Activated CD4-positive, alpha-beta memory T cell treated with anti-CD3 and anti-CD28 coated beads, Interleukin-2, amount 10 ng/mL, durations not matched to agents 7 days and 5 days (primary cell): ENCODE results near the gene ETS1. TPM values are rescaled to one million over a fixed set of nuclear protein-coding genes. Genes with fewer than 3 reads are reported as not detected.

Experiments
- CTCF ChIA-PET: fragments of 350-600 bp; sonication (Branson Sonifier 250); formaldehyde crosslinking; loops from one replicate; lab custom pipeline; 2021; ENCODE audit warnings: antibody characterized with exemption, inconsistent platforms; lab: Charles Lee
- POLR2A ChIA-PET: fragments of 350-600 bp; sonication (Branson Sonifier 250); formaldehyde crosslinking; loops from one replicate; lab custom pipeline; 2021; ENCODE audit warnings: antibody characterized with exemption; lab: Charles Lee
- DNase-seq: peaks from one replicate; pipeline ENCODE4 v3.0.0-alpha.2; 2020
- H3K27ac Mint-ChIP-seq: one replicate; pipeline ENCODE4 v1.8.0; 2021; ENCODE audit warnings: mild to moderate bottlenecking, mixed read lengths
- H3K27me3 Mint-ChIP-seq: one replicate; pipeline ENCODE4 v1.8.0; 2021; ENCODE audit warnings: mixed read lengths
- H3K36me3 Mint-ChIP-seq: one replicate; pipeline ENCODE4 v1.8.0; 2021; ENCODE audit warnings: low read depth, mixed read lengths
- H3K4me1 Mint-ChIP-seq: one replicate; pipeline ENCODE4 v1.8.0; 2021; ENCODE audit warnings: mixed read lengths
- H3K4me3 Mint-ChIP-seq: one replicate; pipeline ENCODE4 v1.8.0; 2021; ENCODE audit warnings: mild to moderate bottlenecking, mixed read lengths
- H3K9me3 Mint-ChIP-seq: one replicate; pipeline ENCODE4 v1.8.0; 2021; ENCODE audit warnings: mixed read lengths
- total RNA-seq, 2 experiments: library from RNA; stranded (reverse); gene quantifications; one replicate each; pipeline ENCODE4 v1.2.3, GENCODE V29; 2021

ETS1 gene
- total RNA-seq, 2 experiments from 2014 or later, result 572 to 584 TPM

- no peak for DNase-seq
- H3K27me3 Mint-ChIP-seq, result no peaks in the 10 kb centered on the region
- CTCF ChIA-PET, result interaction anchor here (1.0 to 9.9 kb wide), 4 partner anchors 9 to 165 kb away, joined by 3 to 63 read pairs (median 3); no protein-coding TSS in a partner anchor
These were observed 99.4 kb downstream of the ETS1 start for GRCh38 chr11:128487978-128488377.

GRCh38 chr11:128484172-128484571 is 103.2 kb downstream of the ETS1 start:
- H3K36me3 Mint-ChIP-seq, result peaks cover 97% of the 10 kb centered on the region
- peak overlapping the region; percentile 92 for H3K27ac Mint-ChIP-seq
- POLR2A ChIA-PET, result interaction anchor here (0.8 to 17.8 kb wide), 11 partner anchors 9 to 235 kb away, joined by 3 to 1025 read pairs (median 5); no protein-coding TSS in a partner anchor
- CTCF ChIA-PET, result interaction anchor here (0.7 to 9.9 kb wide), 13 partner anchors 9 to 347 kb away, joined by 3 to 63 read pairs (median 7); no protein-coding TSS in a partner anchor
- peak overlapping the region; percentile 67 for H3K4me3 Mint-ChIP-seq
- no peaks in the 10 kb centered on the region for H3K27me3 Mint-ChIP-seq
- H3K9me3 Mint-ChIP-seq, result no peaks in the 10 kb centered on the region
- DNase-seq, result no peak
- H3K4me1 Mint-ChIP-seq, result peaks cover 96% of the 10 kb centered on the region

More at GRCh38 chr11:128487978-128488377, 99.4 kb downstream of the ETS1 start:
- Mint-ChIP-seq H3K4me1 (peaks cover 95% of the 10 kb centered on the region), H3K27ac (peak overlapping the region; percentile 87), H3K36me3 (peaks cover 96% of the 10 kb centered on the region), H3K4me3 (peak overlapping the region; percentile 29), H3K9me3 (no peaks in the 10 kb centered on the region)
- POLR2A ChIA-PET, result interaction anchor here (0.7 to 17.8 kb wide), 6 partner anchors 8 to 199 kb away, joined by 3 to 1025 read pairs (median 17); no protein-coding TSS in a partner anchor

GRCh38 chr11:128483211-128483788 is 104.1 kb downstream of the ETS1 start:
- no peaks in the 10 kb centered on the region for H3K9me3 Mint-ChIP-seq
- ChIA-PET CTCF (interaction anchor here (0.7 to 9.9 kb wide), 18 partner anchors 8 to 348 kb away, joined by 3 to 63 read pairs (median 8); no protein-coding TSS in a partner anchor), POLR2A (interaction anchor here (0.8 to 17.8 kb wide), 15 partner anchors 7 to 210 kb away, joined by 3 to 1025 read pairs (median 7); partner anchors contain the start of gene FLI1)
- peak overlapping the region; percentile 67 for H3K4me3 Mint-ChIP-seq
- peaks cover 96% of the 10 kb centered on the region for H3K4me1 Mint-ChIP-seq
- peaks cover 97% of the 10 kb centered on the region for H3K36me3 Mint-ChIP-seq
- H3K27ac Mint-ChIP-seq, result peak overlapping the region; percentile 92
- no peaks in the 10 kb centered on the region for H3K27me3 Mint-ChIP-seq
- DNase-seq, result no peak

- CTCF ChIA-PET, result interaction anchor here (1.2 to 9.9 kb wide), 14 partner anchors 8 to 193 kb away, joined by 4 to 63 read pairs (median 10); no protein-coding TSS in a partner anchor
- POLR2A ChIA-PET, result interaction anchor here (0.8 to 17.8 kb wide), 15 partner anchors 8 to 236 kb away, joined by 3 to 1025 read pairs (median 7); partner anchors contain the start of gene FLI1
These were observed 104.7 kb downstream of the ETS1 start for GRCh38 chr11:128482512-128483191.

GRCh38 chr11:128482092-128482491 is 105.3 kb downstream of the ETS1 start:
- POLR2A ChIA-PET, result interaction anchor here (0.8 to 17.8 kb wide), 15 partner anchors 8 to 237 kb away, joined by 3 to 1025 read pairs (median 7); partner anchors contain the start of gene FLI1

More at GRCh38 chr11:128482512-128483191, 104.7 kb downstream of the ETS1 start:
- peaks cover 95% of the 10 kb centered on the region for H3K4me1 Mint-ChIP-seq
- DNase-seq, result peak; percentile 59
- no peaks in the 10 kb centered on the region for H3K9me3 Mint-ChIP-seq
- H3K27me3 Mint-ChIP-seq, result no peaks in the 10 kb centered on the region
- H3K36me3 Mint-ChIP-seq, result peaks cover 96% of the 10 kb centered on the region
- H3K27ac Mint-ChIP-seq, result peak overlapping the region; percentile 92
- peak overlapping the region; percentile 67 for H3K4me3 Mint-ChIP-seq

GRCh38 chr11:128481135-128481534 is 106.2 kb downstream of the ETS1 start:
- ChIA-PET CTCF (interaction anchor here (0.7 to 9.9 kb wide), 13 partner anchors 10 to 208 kb away, joined by 3 to 63 read pairs (median 6); no protein-coding TSS in a partner anchor), POLR2A (interaction anchor here (1.2 to 17.8 kb wide), 11 partner anchors 8 to 191 kb away, joined by 3 to 1025 read pairs (median 30); no protein-coding TSS in a partner anchor)
- Mint-ChIP-seq H3K27me3 (no peaks in the 10 kb centered on the region), H3K4me1 (peaks cover 99% of the 10 kb centered on the region), H3K4me3 (peak overlapping the region; percentile 58), H3K9me3 (no peaks in the 10 kb centered on the region), H3K36me3 (peaks cover 98% of the 10 kb centered on the region), H3K27ac (peak overlapping the region; percentile 92)
- no peak for DNase-seq

More at GRCh38 chr11:128482092-128482491, 105.3 kb downstream of the ETS1 start:
- Mint-ChIP-seq H3K27ac (peak overlapping the region; percentile 92), H3K36me3 (peaks cover 98% of the 10 kb centered on the region), H3K27me3 (no peaks in the 10 kb centered on the region), H3K4me1 (peaks cover 99% of the 10 kb centered on the region), H3K4me3 (peak overlapping the region; percentile 67), H3K9me3 (no peaks in the 10 kb centered on the region)
- CTCF ChIA-PET, result interaction anchor here (1.2 to 9.9 kb wide), 12 partner anchors 9 to 192 kb away, joined by 4 to 63 read pairs (median 12); no protein-coding TSS in a partner anchor
- no peak for DNase-seq

- Mint-ChIP-seq H3K27me3 (no peaks in the 10 kb centered on the region), H3K9me3 (no peaks in the 10 kb centered on the region), H3K36me3 (peaks cover 98% of the 10 kb centered on the region), H3K4me3 (peak overlapping the region; percentile 58), H3K4me1 (peaks cover 99% of the 10 kb centered on the region), H3K27ac (peak overlapping the region; percentile 92)
- ChIA-PET CTCF (interaction anchor here (0.7 to 9.9 kb wide), 11 partner anchors 16 to 208 kb away, joined by 3 to 63 read pairs (median 3); no protein-coding TSS in a partner anchor), POLR2A (interaction anchor here (1.2 to 17.8 kb wide), 9 partner anchors 8 to 191 kb away, joined by 3 to 1025 read pairs (median 30); no protein-coding TSS in a partner anchor)
- DNase-seq, result no peak
These were observed 106.7 kb downstream of the ETS1 start for GRCh38 chr11:128480665-128481064.

- Mint-ChIP-seq H3K4me1 (peaks cover 99% of the 10 kb centered on the region), H3K36me3 (peaks cover 98% of the 10 kb centered on the region), H3K27me3 (no peaks in the 10 kb centered on the region), H3K9me3 (no peaks in the 10 kb centered on the region), H3K27ac (peak overlapping the region; percentile 92), H3K4me3 (peak overlapping the region; percentile 58)
- POLR2A ChIA-PET, result interaction anchor here (0.9 to 17.8 kb wide), 11 partner anchors 9 to 215 kb away, joined by 3 to 1025 read pairs (median 28); partner anchors contain the start of gene FLI1
- CTCF ChIA-PET, result interaction anchor here (0.7 to 9.9 kb wide), 11 partner anchors 17 to 190 kb away, joined by 3 to 63 read pairs (median 3); no protein-coding TSS in a partner anchor
- no peak for DNase-seq
These were observed 107.3 kb downstream of the ETS1 start for GRCh38 chr11:128480066-128480465.

- Mint-ChIP-seq H3K27ac (peak overlapping the region; percentile 92), H3K36me3 (peaks cover 98% of the 10 kb centered on the region), H3K4me3 (peak overlapping the region; percentile 58), H3K9me3 (no peaks in the 10 kb centered on the region), H3K27me3 (no peaks in the 10 kb centered on the region), H3K4me1 (peaks cover 99% of the 10 kb centered on the region)
- no peak for DNase-seq
- ChIA-PET POLR2A (interaction anchor here (0.9 to 17.8 kb wide), 18 partner anchors 9 to 440 kb away, joined by 3 to 1025 read pairs (median 5); partner anchors contain the start of gene FLI1), CTCF (interaction anchor here (0.7 to 9.9 kb wide), 13 partner anchors 8 to 351 kb away, joined by 3 to 63 read pairs (median 4); no protein-coding TSS in a partner anchor)
These were observed 108.2 kb downstream of the ETS1 start for GRCh38 chr11:128479144-128479543.

GRCh38 chr11:128478305-128478704 is 109.1 kb downstream of the ETS1 start:
- POLR2A ChIA-PET, result interaction anchor here (1.2 to 17.8 kb wide), 10 partner anchors 8 to 439 kb away, joined by 3 to 1025 read pairs (median 18); no protein-coding TSS in a partner anchor
- Mint-ChIP-seq H3K4me3 (peak overlapping the region; percentile 3), H3K4me1 (peaks cover 99% of the 10 kb centered on the region), H3K36me3 (peaks cover 98% of the 10 kb centered on the region), H3K27ac (peak overlapping the region; percentile 92), H3K27me3 (no peaks in the 10 kb centered on the region), H3K9me3 (no peaks in the 10 kb centered on the region)
- no peak for DNase-seq
- CTCF ChIA-PET, result interaction anchor here (0.9 to 9.9 kb wide), 8 partner anchors 9 to 352 kb away, joined by 3 to 63 read pairs (median 6); no protein-coding TSS in a partner anchor

GRCh38 chr11:128477811-128478210 is 109.5 kb downstream of the ETS1 start:
- Mint-ChIP-seq H3K4me3 (peak overlapping the region; percentile 28), H3K4me1 (peaks cover 99% of the 10 kb centered on the region), H3K27me3 (no peaks in the 10 kb centered on the region), H3K36me3 (peaks cover 98% of the 10 kb centered on the region), H3K9me3 (no peaks in the 10 kb centered on the region), H3K27ac (peak overlapping the region; percentile 80)
- ChIA-PET POLR2A (interaction anchor here (0.9 to 21.4 kb wide), 15 partner anchors 9 to 209 kb away, joined by 3 to 1025 read pairs (median 18); no protein-coding TSS in a partner anchor), CTCF (interaction anchor here (0.8 to 9.9 kb wide), 5 partner anchors 8 to 154 kb away, joined by 3 to 63 read pairs (median 14); no protein-coding TSS in a partner anchor)
- no peak for DNase-seq
